ENCODE measurements around the gene SLC7A7. TPM values are rescaled to one million over a fixed set of nuclear protein-coding genes. Genes with fewer than 3 reads are reported as not detected.

SLC7A7 gene
- polyA plus RNA-seq, 3 donors: 262 to 425 (median 371) TPM

DNA sequence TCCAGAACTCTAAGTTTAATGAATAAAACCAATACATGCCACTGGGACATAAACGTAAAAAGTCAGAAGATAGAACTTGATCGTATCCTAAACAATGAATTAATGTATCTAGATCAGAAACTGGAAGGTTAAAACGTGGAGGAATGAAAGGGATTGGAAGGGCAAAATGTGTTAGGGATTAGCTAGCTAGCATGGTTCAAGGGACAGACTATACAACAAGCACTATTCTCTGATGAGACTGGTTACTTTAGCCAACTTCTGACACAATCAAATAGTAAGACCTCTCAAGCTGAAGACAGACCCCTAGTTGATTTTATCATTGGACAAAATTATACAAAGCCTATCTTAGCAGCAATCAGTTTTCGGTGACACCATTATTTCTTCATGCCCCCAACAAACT, 67.5 kb downstream of the SLC7A7 start:
- Histone ChIP-seq H3K9ac (ENCODE audit: insufficient read depth, low read length, poor library complexity, severe bottlenecking) (peak overlapping the region; percentile 17), H3K4me1 (ENCODE audit: control insufficient read depth in 1 of 2, insufficient read depth in 2 of 2, low read length in 2 of 2) (peaks cover 25 to 35% of the 10 kb centered on the region in 2 donors), H3K27me3 (ENCODE audit: control insufficient read depth in 2 of 2, insufficient read depth in 2 of 2, low read length in 2 of 2) (no peaks in the 10 kb centered on the region), H2AFZ (ENCODE audit: insufficient read depth, low read depth, low read length, poor library complexity, severe bottlenecking) (peak overlapping the region; percentile 37), H3K9me3 (replicated peaks in 1 of 2; ENCODE audit: control insufficient read depth in 1 of 2, insufficient read depth in 1 of 2, low read length in 2 of 2) (no peaks in the 10 kb centered on the region), H3K4me3 (replicated peaks in 1 of 3; ENCODE audit: low read depth in 2 of 3, low read length in 3 of 3) (peak overlapping the region in 1 of 3 experiments; percentile 56), H4K20me1 (ENCODE audit: insufficient read depth, low read length) (no peaks in the 10 kb centered on the region), H3K36me3 (replicated peaks in 1 of 2; ENCODE audit: control insufficient read depth in 1 of 2, insufficient read depth in 2 of 2, low read length in 2 of 2) (no peaks in the 10 kb centered on the region), H3K27ac (ENCODE audit: low read depth in 1 of 2, low read length in 2 of 2) (peak overlapping the region in 1 of 2 donors; percentile 75), H3K4me2 (replicated peaks; ENCODE audit: extremely low read depth, low read length, poor library complexity, severe bottlenecking) (peak overlapping the region; percentile 66), H3K79me2 (ENCODE audit: insufficient read depth, low read length) (no peaks in the 10 kb centered on the region)
- Mint-ChIP-seq H3K4me1 (peaks cover 26% of the 10 kb centered on the region), H3K27ac (peak overlapping the region in 4 of 7 donors; percentile 7 to 94 (median 86)), H3K4me3 (no peak overlapping the region), H3K27me3 (ENCODE audit: low read depth in 3 of 3) (peaks cover 2 to 6% (median 3%) of the 10 kb centered on the region in 3 donors), H3K9me3 (no peaks in the 10 kb centered on the region), H3K36me3 (no peaks in the 10 kb centered on the region)
- no peak for DNase-seq
- WGBS (ENCODE audit: insufficient coverage): no CpG with 5 or more reads among the region's 4 CpGs
- intact Hi-C loops (cut with micrococcal nuclease): no loop called here
- no peak for TF ChIP-seq CTCF (IDR thresholded peaks at IDR 0.05)

GRCh38 chr14:22740020-22740419, 75.2 kb downstream of the SLC7A7 start:
- H3K4me1 ChIP-seq (ENCODE audit: control insufficient read depth in 1 of 2, insufficient read depth in 2 of 2, low read length in 2 of 2): no peaks in the 10 kb centered on the region
- DNase-seq: no peak
- no peak overlapping the region for H3K4me3 Mint-ChIP-seq
- no CpG with 5 or more reads among the region's 3 CpGs for WGBS (ENCODE audit: insufficient coverage)
- H3K27me3 ChIP-seq (ENCODE audit: control insufficient read depth in 2 of 2, insufficient read depth in 2 of 2, low read length in 2 of 2): peaks cover 0 to 3% of the 10 kb centered on the region in 2 donors
- no peak overlapping the region for H3K27ac Mint-ChIP-seq
- H3K9me3 Mint-ChIP-seq: peaks cover 0 to 5% (median 4%) of the 10 kb centered on the region in 7 donors
- H3K79me2 ChIP-seq (ENCODE audit: insufficient read depth, low read length): no peaks in the 10 kb centered on the region
- no peak for TF ChIP-seq CTCF (IDR thresholded peaks at IDR 0.05)
- no peaks in the 10 kb centered on the region for H3K36me3 Mint-ChIP-seq
- H3K4me3 ChIP-seq (replicated peaks in 1 of 3; ENCODE audit: low read depth in 2 of 3, low read length in 3 of 3): no peak overlapping the region
- H4K20me1 ChIP-seq (ENCODE audit: insufficient read depth, low read length): no peaks in the 10 kb centered on the region
- no peak overlapping the region for H3K4me2 ChIP-seq (replicated peaks; ENCODE audit: extremely low read depth, low read length, poor library complexity, severe bottlenecking)
- intact Hi-C loops (cut with micrococcal nuclease): no loop called here
- H3K36me3 ChIP-seq (replicated peaks in 1 of 2; ENCODE audit: control insufficient read depth in 1 of 2, insufficient read depth in 2 of 2, low read length in 2 of 2): no peaks in the 10 kb centered on the region
- no peak overlapping the region for H3K27ac ChIP-seq (ENCODE audit: low read depth in 1 of 2, low read length in 2 of 2)
- no peak overlapping the region for H2AFZ ChIP-seq (ENCODE audit: insufficient read depth, low read depth, low read length, poor library complexity, severe bottlenecking)
- no peaks in the 10 kb centered on the region for H3K9me3 ChIP-seq (replicated peaks in 1 of 2; ENCODE audit: control insufficient read depth in 1 of 2, insufficient read depth in 1 of 2, low read length in 2 of 2)
- H3K27me3 Mint-ChIP-seq (ENCODE audit: low read depth in 3 of 3): peaks cover 4 to 9% (median 6%) of the 10 kb centered on the region in 3 donors
- H3K9ac ChIP-seq (ENCODE audit: insufficient read depth, low read length, poor library complexity, severe bottlenecking): no peak overlapping the region
- H3K4me1 Mint-ChIP-seq: peaks cover 2% of the 10 kb centered on the region

Data from CD14-positive monocyte (primary cell).